T-helper 2 cell treated with Interferon-gamma antibody and Interleukin-4, amounts not matched to agents 100 ng/mL and 5 ng/mL, for 36 hours (primary cell): Measurements from ENCODE around the gene SLCO1C1. TPM values are rescaled to one million over a fixed set of nuclear protein-coding genes. Genes with fewer than 3 reads are reported as not detected.
"Not testable (repeated sequence)": the region's sequence is repeated elsewhere in the genome, so short reads cannot be mapped to it uniquely, and the experiment has no call there.

Source experiments
- intact Hi-C: fragments of 100-400 bp; cut with micrococcal nuclease; formaldehyde crosslinking; loops from one replicate; pipeline ENCODE4 v1.15.1; 2023
- total RNA-seq: library from RNA; stranded (reverse); gene quantifications from 2 replicates; pipeline ENCODE4 v1.2.3, GENCODE V29; 2022

SLCO1C1 gene
- not detected in 2 replicates for total RNA-seq

GRCh38 chr12:20695232-20695631 lies at the start of gene SLCO1C1:
Gene SLCO1C1, plus strand, starts transcription at chr12:20695332. Its CDS starts 4,245 bp downstream, at chr12:20699577.
- intact Hi-C loops = no loop called here

DNA sequence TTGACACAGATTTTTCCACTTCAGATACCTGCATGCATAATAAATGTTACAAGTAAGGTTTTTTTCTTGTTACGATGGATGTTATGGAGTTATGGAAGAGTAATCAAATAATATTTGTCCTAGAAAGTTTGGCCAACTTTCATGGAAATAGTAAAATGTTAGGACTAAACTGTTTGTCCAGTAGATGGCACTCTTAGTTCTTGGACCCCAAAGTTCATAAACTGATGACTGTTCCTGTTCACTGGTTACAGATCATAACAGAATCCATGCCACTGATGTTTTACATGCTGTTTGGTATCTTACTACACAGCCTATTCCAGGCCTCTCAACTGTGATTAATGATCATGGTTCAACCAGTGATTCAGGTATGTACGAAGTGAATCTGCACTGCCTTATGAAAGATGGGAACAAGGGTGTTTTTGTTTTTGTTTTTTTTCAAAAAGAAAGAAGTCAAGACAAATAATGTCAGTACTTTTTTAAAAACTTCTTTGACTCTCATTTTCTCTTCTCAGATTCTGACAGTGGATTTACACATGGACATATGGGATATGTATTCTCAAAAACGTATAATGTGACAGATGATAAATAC lies 48.8 kb upstream of the SLCO1C1 start:
- intact Hi-C loops = loop anchor here (2.0 kb wide), 1 partner anchor 524 kb away; no protein-coding TSS in a partner anchor

GRCh38 chr12:20653871-20654270 lies 41.3 kb upstream of the SLCO1C1 start:
- intact Hi-C loops = no loop called here

- intact Hi-C loops = no loop called here
These were observed 38.5 kb upstream of the SLCO1C1 start for GRCh38 chr12:20656600-20656999.

- intact Hi-C loops = no loop called here
These were observed 37.6 kb upstream of the SLCO1C1 start for GRCh38 chr12:20657496-20657895.

DNA sequence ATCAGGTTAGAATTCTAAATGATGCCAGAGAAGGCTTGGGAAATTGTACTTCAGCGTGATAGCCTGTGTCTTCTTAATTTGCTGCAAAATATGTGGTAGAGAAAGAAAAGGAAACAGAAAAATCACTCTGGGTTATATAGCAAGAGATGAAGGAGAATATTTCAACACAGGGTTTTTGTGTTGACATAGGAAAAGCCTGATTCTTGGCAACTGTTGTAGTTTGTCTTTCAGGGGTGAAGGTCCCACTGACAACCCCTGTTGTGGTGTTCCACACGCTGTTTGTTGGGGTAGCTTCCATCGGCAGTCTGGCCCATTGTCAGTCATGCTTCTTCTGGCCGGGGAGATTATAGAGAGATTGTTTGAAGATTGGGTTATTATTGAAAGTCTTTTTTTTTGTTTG lies 13.8 kb upstream of the SLCO1C1 start:
- intact Hi-C loops = no loop called here

GRCh38 chr12:20696181-20696905 lies 1.2 kb downstream of the SLCO1C1 start:
- intact Hi-C loops = no loop called here

DNA sequence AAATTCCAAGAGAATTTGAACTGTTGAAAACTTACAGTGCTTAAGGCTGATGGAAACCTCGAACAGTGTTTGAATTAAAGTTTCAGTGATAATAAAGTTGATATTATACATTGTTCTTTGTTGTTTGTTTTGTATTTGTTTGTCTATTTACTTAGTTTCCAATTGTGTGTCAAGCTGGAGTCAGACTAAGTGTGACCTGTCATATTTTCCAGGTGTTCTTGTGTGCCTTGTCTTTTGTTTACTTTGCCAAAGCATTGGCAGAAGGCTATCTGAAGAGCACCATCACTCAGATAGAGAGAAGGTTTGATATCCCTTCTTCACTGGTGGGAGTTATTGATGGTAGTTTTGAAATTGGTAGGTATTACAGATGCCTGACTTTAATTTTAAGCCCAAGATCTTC lies 6.0 kb downstream of the SLCO1C1 start:
- intact Hi-C loops = no loop called here

GRCh38 chr12:20704860-20705259 lies 9.7 kb downstream of the SLCO1C1 start:
- intact Hi-C loops = no loop called here

GRCh38 chr12:20711846-20712245 lies 16.7 kb downstream of the SLCO1C1 start:
- intact Hi-C loops = no loop called here

DNA sequence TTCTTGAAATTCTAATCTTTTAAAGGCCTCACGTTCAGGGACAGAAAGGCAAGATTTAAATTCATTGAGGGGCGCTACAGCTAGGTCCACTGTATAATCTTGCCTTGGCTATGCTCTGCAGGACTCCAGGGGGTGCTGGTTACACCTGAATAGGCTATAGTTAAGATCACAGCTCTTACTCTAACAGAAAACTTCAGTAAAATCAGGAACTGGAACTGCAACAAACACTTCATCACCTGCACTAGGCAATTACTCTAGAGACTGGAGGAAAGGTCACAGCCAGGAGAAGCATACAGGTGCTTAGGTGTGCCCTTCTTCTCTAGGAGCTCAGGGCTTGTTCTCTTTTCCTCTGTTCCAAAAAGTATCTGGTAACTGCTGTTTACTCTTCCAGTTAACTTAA lies 20.9 kb downstream of the SLCO1C1 start:
- intact Hi-C loops = no loop called here

GRCh38 chr12:20716985-20717384 lies 21.9 kb downstream of the SLCO1C1 start:
- intact Hi-C loops = no loop called here

- intact Hi-C loops = no loop called here
These were observed 23.2 kb downstream of the SLCO1C1 start for GRCh38 chr12:20718294-20718693.

GRCh38 chr12:20722142-20722541 lies 27.0 kb downstream of the SLCO1C1 start:
- intact Hi-C loops = no loop called here

DNA sequence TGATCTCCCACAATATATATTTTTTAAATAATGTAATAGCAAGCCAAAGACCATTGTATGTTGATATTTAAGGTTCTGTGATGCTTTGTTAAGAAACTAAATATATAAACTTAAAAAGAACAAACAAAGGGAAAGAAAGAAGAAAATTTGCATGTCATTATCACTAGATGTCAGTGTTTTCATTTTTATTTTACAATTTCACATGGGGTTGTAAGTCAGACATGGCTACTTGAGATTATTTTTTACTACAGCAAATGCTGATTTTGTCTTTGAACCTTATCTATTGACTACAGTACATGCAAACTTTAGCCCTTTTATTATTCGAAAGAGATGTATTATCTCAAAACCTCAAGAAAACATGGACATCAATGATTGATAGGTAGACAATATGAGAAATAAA lies 36.1 kb downstream of the SLCO1C1 start:
- intact Hi-C loops = no loop called here

DNA sequence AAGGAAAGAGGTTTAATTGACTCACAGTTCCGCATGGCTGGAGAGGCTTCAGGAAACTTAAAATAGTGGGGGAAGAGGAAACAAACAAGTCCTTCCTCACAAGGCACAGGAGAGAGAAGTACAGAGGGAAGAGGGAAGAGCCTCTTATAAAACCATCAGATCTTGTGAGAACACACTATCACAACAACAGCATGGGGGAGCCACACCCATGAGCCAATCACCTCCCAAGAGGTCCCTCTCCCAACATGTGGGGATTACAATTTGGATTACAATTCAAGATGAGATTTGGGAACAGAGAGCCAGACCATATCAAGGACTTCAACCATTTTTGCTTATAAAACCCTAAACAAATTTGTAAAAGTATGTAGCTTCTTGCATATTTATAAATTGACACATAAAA lies 45.8 kb downstream of the SLCO1C1 start:
- intact Hi-C loops = no loop called here

DNA sequence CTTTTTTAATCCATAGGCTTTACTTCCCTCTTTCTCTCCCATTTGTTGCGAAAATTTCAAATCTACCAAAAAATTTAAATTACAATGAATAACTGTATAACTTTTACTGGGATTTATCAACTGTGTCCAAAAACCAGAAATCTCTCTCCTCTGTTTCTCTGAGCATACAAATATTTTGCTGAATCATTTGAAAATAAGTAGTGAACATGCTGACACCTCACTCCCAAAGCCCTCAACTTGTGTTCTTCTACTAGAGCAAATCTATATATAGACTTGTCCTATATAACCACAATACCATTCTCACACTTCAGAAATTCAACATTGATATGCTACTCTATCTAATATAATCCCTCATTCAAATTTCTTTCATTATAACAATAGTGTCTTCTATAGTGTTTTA lies 53.1 kb downstream of the SLCO1C1 start:
- intact Hi-C loops = no loop called here

DNA sequence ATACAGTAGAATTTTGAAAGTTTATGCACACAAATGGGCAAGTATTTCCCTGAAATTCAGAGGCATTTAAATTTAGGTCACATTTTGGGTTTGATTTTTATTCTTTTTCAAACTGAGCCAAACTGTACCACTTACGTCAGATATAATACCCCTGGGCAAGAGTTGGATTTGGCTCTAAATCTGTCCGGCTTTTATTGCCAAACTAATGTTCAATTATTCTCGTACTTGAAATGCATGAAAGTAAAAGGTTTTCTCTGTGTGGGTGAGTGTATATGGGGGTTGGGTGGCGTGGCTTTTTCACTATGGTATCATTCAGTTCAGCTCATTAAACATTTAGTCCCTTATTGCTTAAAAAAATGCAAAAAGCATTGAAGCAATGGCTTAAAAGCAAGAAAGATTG lies 55.9 kb downstream of the SLCO1C1 start:
- intact Hi-C loops = no loop called here

DNA sequence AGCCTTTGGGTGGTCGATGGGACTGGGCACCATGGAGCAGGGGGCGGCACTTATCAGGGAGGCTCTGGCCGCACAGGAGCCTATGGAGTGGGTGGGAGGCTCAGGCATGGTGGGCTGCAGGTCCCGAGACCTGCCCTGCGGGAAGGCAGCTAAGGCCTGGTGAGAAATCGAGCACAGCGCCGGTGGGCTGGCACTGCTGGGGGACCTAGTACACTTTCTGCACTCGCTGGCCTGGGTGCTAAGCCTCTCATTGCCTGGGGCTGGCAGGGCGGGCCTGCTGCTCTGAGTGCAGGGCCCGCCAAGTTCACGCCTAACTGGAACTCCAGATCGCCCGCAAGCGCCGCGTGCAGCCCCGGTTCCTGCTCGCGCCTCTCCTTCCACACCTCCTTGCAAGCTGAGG lies 82.3 kb downstream of the SLCO1C1 start:
- intact Hi-C loops = no loop called here

GRCh38 chr12:20778969-20779368 lies 83.8 kb downstream of the SLCO1C1 start:
- intact Hi-C loops = no loop called here

DNA sequence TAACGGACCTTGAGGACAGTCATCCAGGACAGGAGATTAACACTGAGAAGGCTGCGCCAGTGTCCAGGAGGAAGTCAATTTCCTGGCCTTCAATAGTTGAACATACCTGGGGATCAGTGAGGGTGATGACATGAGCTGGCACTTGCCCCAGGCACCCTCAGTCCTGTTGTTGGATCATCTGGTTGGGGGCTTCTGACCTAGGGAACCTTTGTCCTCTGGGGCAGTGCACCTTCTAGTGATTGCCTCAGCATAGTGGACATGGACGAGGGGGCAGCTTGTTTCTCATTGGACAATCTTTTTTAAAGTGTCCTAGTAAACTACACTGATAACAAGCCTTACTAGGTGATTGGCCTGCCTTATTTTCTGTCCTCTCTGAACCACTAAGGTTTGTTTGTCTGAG lies 84.8 kb downstream of the SLCO1C1 start:
- intact Hi-C loops = not testable (repeated sequence)

DNA sequence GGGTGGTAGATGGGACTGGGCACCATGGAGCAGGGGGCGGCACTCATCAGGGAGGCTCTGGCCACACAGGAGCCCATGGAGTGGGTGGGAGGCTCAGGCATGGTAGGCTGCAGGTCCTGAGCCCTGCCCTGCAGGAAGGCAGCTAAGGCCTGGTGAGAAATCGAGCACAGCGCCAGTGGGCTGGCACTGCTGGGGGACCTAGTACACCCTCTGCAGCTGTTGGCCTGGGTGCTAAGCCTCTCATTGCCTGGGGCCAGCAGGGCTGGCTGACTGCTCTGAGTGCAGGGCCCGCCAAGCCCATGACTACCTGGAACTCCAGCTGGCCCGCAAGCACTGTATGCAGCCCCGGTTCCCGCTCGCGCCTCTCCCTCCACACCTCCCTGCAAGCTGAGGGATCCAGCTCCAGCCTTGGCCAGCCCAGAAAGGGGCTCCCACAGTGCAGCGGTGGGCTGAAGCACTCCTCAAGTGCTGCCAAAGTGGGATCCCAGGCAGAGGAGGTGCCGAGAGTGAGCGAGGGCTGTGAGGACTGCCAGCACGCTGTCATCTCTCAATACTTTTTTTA lies 88.7 kb downstream of the SLCO1C1 start:
- intact Hi-C loops = not testable (repeated sequence)

DNA sequence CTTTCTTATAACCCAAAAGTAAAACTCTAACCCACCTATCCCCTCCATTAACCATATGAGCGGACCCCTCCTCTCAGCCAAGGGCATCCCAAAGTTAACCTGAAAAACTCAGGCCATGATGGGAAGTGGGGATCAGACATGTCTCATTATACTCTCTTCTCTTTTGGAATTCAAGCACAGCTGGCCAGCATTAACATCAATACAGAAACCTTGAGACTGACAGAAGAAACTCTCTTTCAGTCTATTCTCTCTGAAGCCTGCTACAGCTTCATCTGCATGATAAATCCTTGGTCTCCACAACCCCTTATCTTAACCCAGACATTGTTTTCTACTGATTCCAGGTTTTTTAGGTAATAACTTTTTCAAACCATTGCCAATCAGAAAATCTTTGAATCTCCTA lies 97.8 kb downstream of the SLCO1C1 start:
- intact Hi-C loops = no loop called here
